Panc1 (cell line): ENCODE data around the gene SAMD4A. TPM values are rescaled to one million over a fixed set of nuclear protein-coding genes. Genes with fewer than 3 reads are reported as not detected.

Experiments
- ATAC-seq: fragments of 200-7000 bp; cut with Tn5 transposase; 2 replicates; pipeline ENCODE4 v1.9.1; 2020; ENCODE audit warnings: mild to moderate bottlenecking, moderate library complexity
- BruUV-seq: library from RNA; stranded (reverse); fragments of 400-500 nt; replicated peaks from 2 replicates; lab custom pipeline; 2021; lab: Mats Ljungman, UMichigan
- CTCF ChIA-PET: fragments of 300-600 bp; sonication (Branson Sonifier 250); formaldehyde crosslinking; loops from one replicate; lab custom pipeline; 2022; ENCODE audit warnings: antibody characterized with exemption; lab: Charles Lee
- POLR2A ChIA-PET: fragments of 300-600 bp; sonication (Branson Sonifier 250); formaldehyde crosslinking; loops from one replicate; lab custom pipeline; 2022; ENCODE audit warnings: antibody characterized with exemption; lab: Charles Lee
- DNase-seq: peaks from one replicate; pipeline ENCODE4 v3.0.0-alpha.2; 2010; ENCODE audit warnings: low read depth, low spot score
- H3K27ac ChIP-seq: 2 replicates; pipeline ENCODE4 v1.5.1; 2011; ENCODE audit warnings: mild to moderate bottlenecking, low read length, inconsistent platforms
- H3K27me3 ChIP-seq: fragments of 200-500 bp; sonication (Bioruptor generic); 2 replicates; pipeline ENCODE4 v1.6.0; 2014; ENCODE audit warnings: low read length, inconsistent platforms; ENCODE audit not compliant: control insufficient read depth, insufficient read depth
- H3K36me3 ChIP-seq: fragments of 200-500 bp; sonication (Bioruptor generic); 2 replicates; pipeline ENCODE4 v1.5.1; 2014; ENCODE audit warnings: inconsistent platforms, mild to moderate bottlenecking, low read length, moderate library complexity; ENCODE audit not compliant: control insufficient read depth, insufficient read depth
- H3K4me1 ChIP-seq: 2 replicates; pipeline ENCODE4 v1.5.1; 2011; ENCODE audit warnings: inconsistent platforms, mild to moderate bottlenecking, low read length, moderate library complexity; ENCODE audit not compliant: control insufficient read depth, insufficient read depth
- H3K4me3 ChIP-seq, 2 experiments: 2 replicates each; pipeline ENCODE4 v1.5.1; 2011 to 2012; ENCODE audit warnings: low read depth in 2 of 2, low read length in 2 of 2, mild to moderate bottlenecking in 2 of 2, inconsistent platforms in 1 of 2, moderate library complexity in 1 of 2
- H3K9me3 ChIP-seq: fragments of 200-500 bp; sonication (Bioruptor generic); 2 replicates; pipeline ENCODE4 v1.5.1; 2014; ENCODE audit warnings: low read depth, mild to moderate bottlenecking, inconsistent platforms, low read length, moderate library complexity; ENCODE audit not compliant: control insufficient read depth, insufficient read depth
- CTCF ChIP-seq: fragments of 450-650 bp; IDR thresholded peaks from 2 replicates; pipeline ENCODE4 v1.5.1; 2017; ENCODE audit warnings: mild to moderate bottlenecking
- POLR2AphosphoS5 ChIP-seq: IDR thresholded peaks from 2 replicates; pipeline ENCODE4 v1.6.1; 2012; ENCODE audit warnings: mild to moderate bottlenecking, low read depth, low read length, moderate library complexity
- SIN3A ChIP-seq: IDR thresholded peaks from 2 replicates; pipeline ENCODE4 v1.6.1; 2012; ENCODE audit warnings: low read depth, mild to moderate bottlenecking, low read length, moderate library complexity, borderline replicate concordance; ENCODE audit not compliant: insufficient read depth
- TCF7L2 ChIP-seq: IDR thresholded peaks from 2 replicates; pipeline ENCODE4 v1.6.1; 2011; ENCODE audit warnings: mild to moderate bottlenecking, low read depth, low read length, inconsistent platforms
- in situ Hi-C: cut with HindIII; loops from 2 replicates; pipeline ENCODE4 v1.10.0; 2016; ENCODE audit warnings: low sequenced_read_pairs, low pct_unique_long_range_greater_than_20kb
- intact Hi-C: fragments of 100-400 bp; cut with micrococcal nuclease; formaldehyde crosslinking; loops from one replicate; pipeline ENCODE4 v1.10.0; 2022; ENCODE audit not compliant: unreplicated experiment
- total RNA-seq: library from RNA; stranded (reverse); gene quantifications from one replicate; pipeline ENCODE4 v1.2.1, GENCODE V29; 2021; ENCODE audit not compliant: unreplicated experiment
- TF ChIP-seq, protein P1 (sequence below), 2 experiments: IDR thresholded peaks; 2 replicates each; pipeline ENCODE4 v1.6.1; 2011 to 2012; ENCODE audit warnings: low read depth in 2 of 2, control low read depth in 1 of 2, low read length in 1 of 2, mild to moderate bottlenecking in 1 of 2, moderate library complexity in 1 of 2; ENCODE audit not compliant: insufficient read depth in 1 of 2

Gene SAMD4A
- total RNA-seq, 1 experiment from 2014 or later = 15.2 TPM

GRCh38 chr14:54695196-54695595, 128.3 kb downstream of the SAMD4A start:
- Histone ChIP-seq H3K4me3 (no peak overlapping the region), H3K36me3 (no peaks in the 10 kb centered on the region), H3K27ac (no peak overlapping the region), H3K4me1 (peaks cover 3% of the 10 kb centered on the region; the same call in 1 of the 2 replicates), H3K9me3 (no peaks in the 10 kb centered on the region), H3K27me3 (no peaks in the 10 kb centered on the region)
- no TSS peak for BruUV-seq
- in situ Hi-C loops (no loop called here), intact Hi-C loops (no loop called here)
- DNase-seq (no peak), ATAC-seq (no peak)
- CTCF ChIA-PET = no interaction called here
- TF ChIP-seq TCF7L2 (no peak), POLR2AphosphoS5 (no peak), CTCF (no peak), SIN3A (no peak)
- TF ChIP-seq, protein P1, sequence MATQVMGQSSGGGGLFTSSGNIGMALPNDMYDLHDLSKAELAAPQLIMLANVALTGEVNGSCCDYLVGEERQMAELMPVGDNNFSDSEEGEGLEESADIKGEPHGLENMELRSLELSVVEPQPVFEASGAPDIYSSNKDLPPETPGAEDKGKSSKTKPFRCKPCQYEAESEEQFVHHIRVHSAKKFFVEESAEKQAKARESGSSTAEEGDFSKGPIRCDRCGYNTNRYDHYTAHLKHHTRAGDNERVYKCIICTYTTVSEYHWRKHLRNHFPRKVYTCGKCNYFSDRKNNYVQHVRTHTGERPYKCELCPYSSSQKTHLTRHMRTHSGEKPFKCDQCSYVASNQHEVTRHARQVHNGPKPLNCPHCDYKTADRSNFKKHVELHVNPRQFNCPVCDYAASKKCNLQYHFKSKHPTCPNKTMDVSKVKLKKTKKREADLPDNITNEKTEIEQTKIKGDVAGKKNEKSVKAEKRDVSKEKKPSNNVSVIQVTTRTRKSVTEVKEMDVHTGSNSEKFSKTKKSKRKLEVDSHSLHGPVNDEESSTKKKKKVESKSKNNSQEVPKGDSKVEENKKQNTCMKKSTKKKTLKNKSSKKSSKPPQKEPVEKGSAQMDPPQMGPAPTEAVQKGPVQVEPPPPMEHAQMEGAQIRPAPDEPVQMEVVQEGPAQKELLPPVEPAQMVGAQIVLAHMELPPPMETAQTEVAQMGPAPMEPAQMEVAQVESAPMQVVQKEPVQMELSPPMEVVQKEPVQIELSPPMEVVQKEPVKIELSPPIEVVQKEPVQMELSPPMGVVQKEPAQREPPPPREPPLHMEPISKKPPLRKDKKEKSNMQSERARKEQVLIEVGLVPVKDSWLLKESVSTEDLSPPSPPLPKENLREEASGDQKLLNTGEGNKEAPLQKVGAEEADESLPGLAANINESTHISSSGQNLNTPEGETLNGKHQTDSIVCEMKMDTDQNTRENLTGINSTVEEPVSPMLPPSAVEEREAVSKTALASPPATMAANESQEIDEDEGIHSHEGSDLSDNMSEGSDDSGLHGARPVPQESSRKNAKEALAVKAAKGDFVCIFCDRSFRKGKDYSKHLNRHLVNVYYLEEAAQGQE (IDR thresholded peaks at IDR 0.05; ENCODE audit: insufficient read depth in 1 of 2, low read depth in 2 of 2, low read length in 1 of 2) = no peak
- POLR2A ChIA-PET = no interaction called here

DNA sequence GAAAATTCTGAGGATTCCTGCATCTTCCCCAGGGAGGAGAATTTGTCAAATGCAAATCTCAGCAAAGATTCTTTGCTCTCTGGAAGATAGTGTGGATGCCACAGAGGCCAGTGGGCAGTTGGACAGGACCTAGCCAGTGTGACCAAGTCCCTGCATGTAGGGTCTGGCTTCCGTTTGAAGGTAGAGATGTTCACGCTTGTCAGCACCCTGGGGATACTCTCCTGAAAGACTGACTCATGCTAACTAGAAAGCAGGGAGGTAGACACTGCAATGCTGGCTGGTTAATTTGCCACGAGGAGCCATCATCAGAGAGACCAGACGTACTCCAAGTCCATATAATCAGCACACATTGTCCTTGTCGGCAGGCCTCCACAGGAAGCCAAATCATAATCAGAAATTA, 130.1 kb downstream of the SAMD4A start:
- H3K4me3 ChIP-seq = no peak overlapping the region
- H3K27ac ChIP-seq = no peak overlapping the region
- ATAC-seq (no peak), DNase-seq (no peak)
- peaks cover 3% of the 10 kb centered on the region; the same call in 1 of the 2 replicates for H3K4me1 ChIP-seq
- no peaks in the 10 kb centered on the region for H3K36me3 ChIP-seq
- H3K27me3 ChIP-seq = no peaks in the 10 kb centered on the region
- intact Hi-C loops (no loop called here), in situ Hi-C loops (no loop called here)
- CTCF ChIA-PET = no interaction called here
- TF ChIP-seq SIN3A (no peak), TCF7L2 (no peak), CTCF (no peak), POLR2AphosphoS5 (no peak)
- TF ChIP-seq, protein P1 (IDR thresholded peaks at IDR 0.05; ENCODE audit: insufficient read depth in 1 of 2, low read depth in 2 of 2, low read length in 1 of 2) = no peak
- POLR2A ChIA-PET = no interaction called here
- H3K9me3 ChIP-seq = no peaks in the 10 kb centered on the region
- BruUV-seq = no TSS peak
